HUES64 (cell line): ENCODE measurements around the gene ANXA5.

Experiments used
- H3K27ac ChIP-seq: 2 replicates; pipeline ENCODE4 v1.7.0; 2013; ENCODE audit warnings: low read depth, low read length, inconsistent platforms
- H3K27me3 ChIP-seq: 2 replicates; pipeline ENCODE4 v1.6.1; 2013; ENCODE audit warnings: mild to moderate bottlenecking, low read length; ENCODE audit not compliant: insufficient read depth
- H3K36me3 ChIP-seq: 2 replicates; pipeline ENCODE4 v1.6.1; 2013; ENCODE audit warnings: mild to moderate bottlenecking, low read length; ENCODE audit not compliant: insufficient read depth
- H3K4me1 ChIP-seq: 2 replicates; pipeline ENCODE4 v1.6.1; 2013; ENCODE audit warnings: mild to moderate bottlenecking, low read length, moderate library complexity; ENCODE audit not compliant: insufficient read depth
- H3K4me3 ChIP-seq: 2 replicates; pipeline ENCODE4 v1.5.1; 2013; ENCODE audit warnings: mild to moderate bottlenecking, low read length, moderate library complexity
- H3K9ac ChIP-seq: 2 replicates; pipeline ENCODE4 v1.6.1; 2013; ENCODE audit warnings: mild to moderate bottlenecking, low read depth, low read length
- H3K9me3 ChIP-seq: 2 replicates; pipeline ENCODE4 v1.6.1; 2013; ENCODE audit warnings: low read depth, low read length; ENCODE audit not compliant: insufficient read depth
- WGBS: fragments of 150-250, 120-280 bp; methylation state at CpG from one replicate; pipeline ENCODE4 v1.1.7; 2013; ENCODE audit warnings: missing lambda C conversion rate; 5-methylcytosine and 5-hydroxymethylcytosine counted together

ANXA5 gene

GRCh38 chr4:121658125-121658524, 38.7 kb downstream of the ANXA5 start:
- Histone ChIP-seq H3K27me3 (no peaks in the 10 kb centered on the region), H3K9ac (no peak overlapping the region), H3K36me3 (no peaks in the 10 kb centered on the region), H3K9me3 (no peaks in the 10 kb centered on the region), H3K27ac (no peak overlapping the region), H3K4me3 (no peak overlapping the region), H3K4me1 (no peaks in the 10 kb centered on the region)
- WGBS = 100% methylated on average over 1 of the region's 1 CpG

DNA sequence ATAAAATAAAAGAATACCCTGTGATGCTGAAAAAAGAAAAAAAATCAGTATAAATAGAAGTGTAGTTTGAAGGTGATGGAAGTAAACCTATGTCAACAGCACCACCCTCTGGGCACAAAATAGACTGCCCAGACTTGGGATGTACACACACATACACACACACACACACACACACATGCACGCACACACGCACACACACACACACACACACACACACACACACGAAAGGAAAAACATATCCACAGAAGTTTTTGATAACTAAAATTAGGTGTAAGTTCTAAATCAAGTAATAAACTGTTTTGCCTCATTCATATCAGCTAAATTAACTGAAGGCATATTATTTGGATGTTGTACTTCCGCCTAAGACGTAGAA, 40.5 kb downstream of the ANXA5 start:
- H3K9ac ChIP-seq = no peak overlapping the region
- H3K9me3 ChIP-seq = no peaks in the 10 kb centered on the region
- H3K36me3 ChIP-seq = no peaks in the 10 kb centered on the region
- H3K27me3 ChIP-seq = no peaks in the 10 kb centered on the region
- no peak overlapping the region for H3K27ac ChIP-seq
- H3K4me1 ChIP-seq = no peaks in the 10 kb centered on the region
- no CpG with 5 or more reads among the region's 5 CpGs for WGBS
- H3K4me3 ChIP-seq = no peak overlapping the region

DNA sequence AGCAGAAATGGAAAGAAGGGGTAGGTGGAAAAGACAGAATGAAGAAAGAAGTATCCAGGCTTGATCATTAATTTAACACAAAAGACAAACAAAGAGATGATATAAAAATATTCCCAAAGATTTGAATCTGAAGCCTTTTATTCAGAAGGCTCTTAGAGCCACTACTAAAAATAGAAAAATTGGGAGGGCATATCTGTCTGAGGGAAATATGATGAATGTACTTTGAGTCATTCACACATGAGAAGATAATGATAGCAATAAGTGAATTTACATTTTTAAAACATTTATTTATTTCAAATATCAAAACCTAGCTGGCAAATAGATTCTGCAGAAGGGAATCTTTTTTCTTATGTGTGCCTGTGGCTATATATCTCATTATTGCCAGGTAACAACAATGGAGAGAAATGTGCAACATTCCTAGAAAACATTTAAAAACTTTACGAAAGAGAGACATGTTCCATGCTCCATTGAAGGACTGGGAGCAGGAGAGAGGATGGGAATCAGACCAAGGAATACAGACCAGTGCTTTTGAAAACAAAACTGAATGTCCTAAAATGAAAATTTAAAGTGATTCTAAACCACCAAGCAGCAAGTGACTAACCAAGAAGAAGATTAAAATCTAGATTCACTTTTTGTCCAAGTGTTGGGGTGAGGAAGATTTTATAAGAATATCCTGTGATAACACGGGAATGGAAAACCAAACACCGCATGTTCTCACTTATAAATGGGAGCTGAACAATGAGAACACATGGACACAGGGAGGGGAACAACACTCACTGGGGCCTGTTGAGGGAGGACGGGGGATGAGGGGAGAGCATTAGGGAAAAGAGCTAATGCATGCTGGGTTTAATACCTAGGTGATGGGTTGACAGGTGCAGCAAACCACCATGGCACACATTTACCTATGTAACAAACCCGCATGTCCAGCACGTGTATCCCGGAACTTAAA, 41.2 kb downstream of the ANXA5 start:
- Histone ChIP-seq H3K27me3 (no peaks in the 10 kb centered on the region), H3K27ac (no peak overlapping the region), H3K4me3 (no peak overlapping the region), H3K9ac (no peak overlapping the region), H3K4me1 (no peaks in the 10 kb centered on the region), H3K36me3 (no peaks in the 10 kb centered on the region), H3K9me3 (no peaks in the 10 kb centered on the region)
- 86% methylated on average over 4 of the region's 7 CpGs for WGBS

DNA sequence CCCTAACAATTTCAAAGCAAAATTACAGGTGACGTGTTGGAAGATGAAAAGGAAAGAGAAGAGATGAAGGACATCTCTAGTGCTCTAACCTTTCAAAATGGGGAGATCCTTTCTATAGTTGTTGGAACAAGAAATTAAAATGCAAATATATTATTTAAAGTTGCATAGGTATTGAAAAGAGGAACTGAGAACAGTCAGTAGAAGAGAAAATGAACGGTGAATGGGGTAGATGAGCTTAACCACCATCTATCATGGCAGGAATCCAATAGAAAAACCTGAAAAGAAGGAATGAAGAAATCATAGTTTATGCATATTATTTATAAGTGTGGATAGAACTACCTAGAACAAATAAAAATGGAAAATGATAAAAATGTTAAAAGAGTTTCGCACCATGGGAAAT, 42.0 kb downstream of the ANXA5 start:
- Histone ChIP-seq H3K27ac (no peak overlapping the region), H3K27me3 (no peaks in the 10 kb centered on the region), H3K9ac (no peak overlapping the region), H3K4me3 (no peak overlapping the region), H3K36me3 (no peaks in the 10 kb centered on the region), H3K9me3 (no peaks in the 10 kb centered on the region), H3K4me1 (no peaks in the 10 kb centered on the region)
- WGBS = 94% methylated on average over 2 of the region's 3 CpGs

DNA sequence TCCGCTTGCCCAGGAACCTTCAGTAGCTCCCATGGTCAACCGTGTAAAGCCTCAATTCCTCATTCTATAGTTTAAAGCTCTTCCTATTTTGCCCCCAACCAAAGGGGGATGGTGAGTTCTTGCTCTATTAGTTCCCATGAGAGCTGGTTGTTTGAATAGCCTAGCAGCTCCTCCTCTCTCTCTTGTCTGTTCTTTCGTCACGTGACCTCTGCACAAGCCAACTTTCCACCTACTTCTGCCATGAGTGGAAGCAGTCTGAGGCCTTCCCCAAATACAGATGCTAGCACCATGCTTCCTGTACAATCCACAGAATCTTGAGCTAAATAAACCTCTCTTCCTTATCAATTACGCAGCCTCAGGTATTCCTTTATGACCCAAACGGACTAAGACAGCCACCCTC, 42.8 kb downstream of the ANXA5 start:
- Histone ChIP-seq H3K36me3 (no peaks in the 10 kb centered on the region), H3K4me1 (no peaks in the 10 kb centered on the region), H3K4me3 (no peak overlapping the region), H3K27me3 (no peaks in the 10 kb centered on the region), H3K9me3 (no peaks in the 10 kb centered on the region), H3K27ac (no peak overlapping the region), H3K9ac (no peak overlapping the region)
- 92% methylated on average over 6 of the region's 6 CpGs for WGBS

- 92% methylated on average over 1 of the region's 1 CpG for whole genome bisulfite sequencing
- Histone ChIP-seq H3K9me3 (no peaks in the 10 kb centered on the region), H3K9ac (no peak overlapping the region)
These were observed 43.6 kb downstream of the ANXA5 start for GRCh38 chr4:121653214-121653613.

GRCh38 chr4:121651597-121651996, 45.2 kb downstream of the ANXA5 start:
- no peak overlapping the region for H3K27ac ChIP-seq
- H3K27me3 ChIP-seq = no peaks in the 10 kb centered on the region
- no peaks in the 10 kb centered on the region for H3K9me3 ChIP-seq
- no peaks in the 10 kb centered on the region for H3K36me3 ChIP-seq
- no peaks in the 10 kb centered on the region for H3K4me1 ChIP-seq
- H3K4me3 ChIP-seq = no peak overlapping the region
- H3K9ac ChIP-seq = no peak overlapping the region
- WGBS = 70% methylated on average over 5 of the region's 5 CpGs

More at GRCh38 chr4:121653214-121653613, 43.6 kb downstream of the ANXA5 start:
- Histone ChIP-seq H3K36me3 (no peaks in the 10 kb centered on the region), H3K27ac (no peak overlapping the region), H3K4me3 (no peak overlapping the region), H3K4me1 (no peaks in the 10 kb centered on the region), H3K27me3 (no peaks in the 10 kb centered on the region)

DNA sequence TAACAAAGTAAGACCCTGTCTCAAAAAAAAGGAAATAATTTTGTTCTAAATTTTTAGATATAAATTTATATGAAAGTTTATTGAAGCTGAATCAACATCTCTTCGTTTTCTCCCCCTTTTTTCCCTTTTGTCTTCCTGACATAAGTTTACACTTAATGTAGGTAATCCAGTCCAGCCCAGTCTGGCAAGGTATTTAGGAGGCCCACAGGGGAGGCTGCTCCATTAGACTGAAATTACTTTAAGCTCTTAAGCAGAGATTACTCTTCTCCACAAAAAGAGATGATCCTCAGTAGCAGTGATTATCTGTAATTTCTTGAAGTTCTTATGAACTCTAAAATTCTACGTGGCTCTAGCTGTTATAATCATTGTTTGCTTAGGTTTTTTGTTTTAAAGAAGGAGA, 46.0 kb downstream of the ANXA5 start:
- Histone ChIP-seq H3K36me3 (no peaks in the 10 kb centered on the region), H3K27me3 (no peaks in the 10 kb centered on the region), H3K4me1 (no peaks in the 10 kb centered on the region), H3K27ac (no peak overlapping the region), H3K9ac (no peak overlapping the region), H3K9me3 (no peaks in the 10 kb centered on the region), H3K4me3 (no peak overlapping the region)
- WGBS = 95% methylated on average over 2 of the region's 2 CpGs

DNA sequence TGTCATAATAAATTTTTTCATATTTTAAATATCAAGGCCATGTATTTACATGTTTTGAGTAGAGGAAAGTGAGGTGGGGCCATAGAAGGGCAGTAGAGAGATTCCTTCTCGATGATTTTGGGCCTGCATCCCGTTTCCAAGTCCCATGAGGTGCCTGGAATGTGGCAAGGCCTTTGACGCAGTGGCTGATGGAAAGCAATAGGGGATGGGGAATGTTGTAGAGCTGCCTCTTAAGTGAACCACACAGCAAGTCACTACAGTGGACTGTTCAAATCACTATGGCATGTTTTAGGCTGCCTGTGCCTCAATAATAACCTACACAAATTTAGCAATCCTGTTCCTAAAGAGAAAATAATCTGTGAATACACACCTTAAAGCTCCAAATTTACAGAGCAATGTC, 48.3 kb downstream of the ANXA5 start:
- H3K9me3 ChIP-seq = no peaks in the 10 kb centered on the region
- H3K27me3 ChIP-seq = no peaks in the 10 kb centered on the region
- H3K4me1 ChIP-seq = no peaks in the 10 kb centered on the region
- H3K36me3 ChIP-seq = no peaks in the 10 kb centered on the region
- WGBS = 46% methylated on average over 3 of the region's 3 CpGs
- no peak overlapping the region for H3K9ac ChIP-seq
- H3K4me3 ChIP-seq = no peak overlapping the region
- no peak overlapping the region for H3K27ac ChIP-seq

- Histone ChIP-seq H3K4me3 (no peak overlapping the region), H3K27ac (no peak overlapping the region), H3K36me3 (no peaks in the 10 kb centered on the region), H3K9me3 (no peaks in the 10 kb centered on the region), H3K27me3 (no peaks in the 10 kb centered on the region), H3K9ac (no peak overlapping the region), H3K4me1 (no peaks in the 10 kb centered on the region)
- WGBS = 94% methylated on average over 7 of the region's 8 CpGs
These were observed 53.7 kb downstream of the ANXA5 start for GRCh38 chr4:121642876-121643585.

DNA sequence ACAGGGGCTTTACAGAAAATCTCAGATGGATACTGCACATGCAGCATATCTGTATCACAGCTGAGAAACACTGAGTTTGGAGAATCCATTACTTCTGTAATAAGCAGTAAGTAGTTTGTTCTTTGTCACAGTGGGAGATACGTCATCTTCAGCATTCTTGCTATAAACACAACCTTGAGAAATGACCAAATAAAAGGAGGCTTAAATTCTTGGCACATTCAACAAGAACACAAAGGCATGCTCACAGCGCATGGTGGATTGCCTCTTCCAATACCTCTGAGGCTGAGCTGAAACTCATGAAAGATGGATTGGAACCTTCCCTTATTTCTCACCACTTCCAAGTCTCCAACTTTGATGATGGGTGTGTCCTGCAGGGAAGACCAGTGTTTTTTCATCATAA, 54.5 kb downstream of the ANXA5 start:
- no peaks in the 10 kb centered on the region for H3K36me3 ChIP-seq
- no peaks in the 10 kb centered on the region for H3K27me3 ChIP-seq
- no peaks in the 10 kb centered on the region for H3K9me3 ChIP-seq
- H3K27ac ChIP-seq = no peak overlapping the region
- H3K9ac ChIP-seq = no peak overlapping the region
- 85% methylated on average over 2 of the region's 2 CpGs for WGBS
- H3K4me3 ChIP-seq = no peak overlapping the region
- no peaks in the 10 kb centered on the region for H3K4me1 ChIP-seq
